ENCODE data around the gene SLC22A1.
"Not testable (repeated sequence)": the region's sequence is repeated elsewhere in the genome, so short reads cannot be mapped to it uniquely, and the experiment has no call there.

The SLC22A1 gene

DNA sequence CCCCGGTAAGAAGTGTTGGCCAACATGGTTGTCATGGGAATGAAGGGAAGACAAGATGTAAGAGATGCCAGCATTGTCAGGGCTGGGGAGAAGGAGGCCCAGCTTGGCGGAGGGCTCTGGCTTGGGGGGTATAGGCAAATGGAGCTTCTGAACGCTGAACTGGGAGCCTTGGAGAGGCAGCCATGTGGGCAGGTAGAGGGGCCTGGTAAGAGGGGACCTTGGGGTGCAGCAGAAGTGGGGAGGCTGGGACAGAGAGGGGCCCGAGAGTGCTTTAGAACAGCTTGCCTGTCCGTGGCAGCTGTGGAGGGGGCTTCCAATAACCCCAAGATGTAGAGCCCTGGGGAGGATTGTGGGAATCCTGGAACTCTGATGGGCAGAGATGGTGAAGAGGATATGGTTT lies 3.0 kb downstream of the SLC22A1 start:
- DNase-seq = no peak

DNA sequence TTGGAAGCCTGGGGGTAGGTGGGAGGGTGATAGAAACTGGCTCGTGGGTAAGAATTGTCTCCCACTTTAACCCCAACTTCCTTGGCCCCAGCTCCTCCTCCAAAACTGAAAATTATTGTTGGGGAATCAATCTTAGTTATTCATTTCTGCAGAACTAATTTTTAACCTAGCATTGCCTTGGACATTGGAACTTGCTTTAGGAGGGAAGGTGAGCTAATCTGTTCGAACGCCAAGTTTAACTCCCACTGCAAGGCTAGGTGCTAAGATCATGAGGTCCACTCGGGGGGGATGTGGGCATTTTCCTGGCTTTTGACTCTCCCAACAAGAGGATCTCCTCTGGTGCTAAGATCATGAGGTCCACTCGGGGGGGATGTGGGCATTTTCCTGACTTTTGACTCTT lies 3.5 kb downstream of the SLC22A1 start:
- DNase-seq = not testable (repeated sequence)

DNA sequence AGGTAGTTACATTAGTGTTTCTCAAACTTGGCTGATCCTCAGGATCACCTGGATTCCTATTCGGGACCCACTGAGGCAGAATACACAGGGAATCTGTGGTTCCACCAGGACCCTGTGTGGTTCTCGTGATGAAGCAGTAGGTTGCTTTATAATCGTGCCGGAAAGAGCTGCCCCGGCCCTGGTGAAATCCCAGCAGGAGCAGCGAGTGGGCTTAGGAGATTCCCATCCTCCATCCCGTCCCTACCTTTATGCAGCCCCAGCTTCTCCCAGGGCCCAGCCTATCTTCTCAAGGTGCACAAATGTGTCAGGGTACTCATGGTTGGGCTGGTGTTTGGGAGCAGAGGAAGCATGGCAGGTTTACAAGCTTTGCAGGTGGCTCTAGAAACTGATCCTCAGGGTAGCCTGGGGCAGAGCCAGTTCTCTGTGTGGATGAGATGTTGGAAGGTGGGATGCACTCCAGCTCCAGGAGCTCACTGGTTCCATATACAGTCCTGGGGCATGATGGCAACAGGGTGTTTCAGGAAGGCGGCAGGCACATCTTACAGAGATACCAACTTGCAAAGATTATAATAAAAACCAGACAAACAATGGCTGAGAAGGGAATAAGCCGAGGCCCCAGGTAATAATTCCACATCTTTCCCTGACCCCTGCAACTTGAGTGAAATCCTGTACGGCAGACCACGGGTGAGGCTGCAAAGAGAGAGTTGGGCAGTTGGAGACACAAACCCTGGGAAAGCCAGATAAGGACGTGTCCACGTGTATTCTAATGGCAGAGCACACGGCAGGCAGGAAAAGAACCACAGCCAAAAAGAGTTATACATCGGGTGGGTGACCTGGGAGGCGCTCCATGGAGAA lies 5.9 kb downstream of the SLC22A1 start:
- no peak for DNase-seq

DNA sequence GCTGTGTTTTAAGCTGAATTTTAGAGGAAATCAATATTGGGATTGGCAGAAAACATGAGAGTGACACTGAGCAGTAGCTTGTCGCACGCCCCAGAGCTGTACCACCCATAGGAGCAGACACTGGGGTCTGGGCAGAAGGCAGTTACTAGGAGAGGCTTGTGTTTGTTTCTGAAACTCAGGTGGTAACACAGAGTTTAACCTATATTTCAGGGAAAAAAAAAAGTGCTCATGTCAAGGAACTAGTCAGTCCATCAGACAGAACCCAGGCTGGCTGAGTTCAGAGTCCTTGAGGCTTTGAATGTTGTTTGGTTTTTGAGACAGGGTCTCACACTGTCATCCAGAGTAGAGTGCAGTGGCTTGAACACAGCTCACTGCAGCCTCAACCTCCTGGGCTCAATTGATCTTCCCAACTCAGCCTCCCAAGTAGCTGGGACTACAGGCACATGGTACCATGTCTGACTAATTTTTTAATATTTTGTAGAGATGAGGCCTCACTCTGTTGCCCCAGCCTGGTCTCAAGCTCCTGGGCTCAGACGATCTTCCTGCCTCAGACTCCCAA lies 6.6 kb downstream of the SLC22A1 start:
- no peak for DNase-seq

DNA sequence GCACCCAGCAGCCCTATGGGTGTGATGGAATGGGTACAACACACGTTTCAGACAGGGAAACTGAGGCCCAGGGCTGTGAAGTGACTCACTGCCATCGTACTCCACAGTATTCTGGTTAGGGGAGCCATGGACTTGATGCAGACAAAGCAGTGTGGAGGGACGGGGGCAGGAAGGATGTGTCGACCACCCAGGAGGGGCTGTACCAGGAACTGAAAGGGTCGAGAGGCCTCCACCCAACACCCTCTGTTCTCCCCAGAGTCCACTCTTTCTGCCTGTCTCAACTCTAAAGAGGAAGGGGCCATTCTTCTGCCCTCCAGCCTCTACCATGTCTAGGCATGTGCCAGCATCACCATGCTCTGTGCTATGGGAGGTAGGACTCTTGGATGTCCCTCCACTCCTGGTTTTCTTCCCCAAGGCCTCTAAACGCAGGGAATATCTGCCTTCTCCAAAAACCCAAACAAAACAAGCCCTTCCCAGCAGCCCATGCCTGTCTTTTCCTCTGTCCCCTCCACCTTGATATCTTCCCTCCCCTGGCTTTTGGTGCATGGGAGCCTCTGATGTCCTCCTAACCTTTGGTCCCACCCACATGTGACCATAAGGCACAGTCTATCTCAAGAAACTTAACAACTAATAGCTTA lies 7.4 kb downstream of the SLC22A1 start:
- DNase-seq = no peak

DNA sequence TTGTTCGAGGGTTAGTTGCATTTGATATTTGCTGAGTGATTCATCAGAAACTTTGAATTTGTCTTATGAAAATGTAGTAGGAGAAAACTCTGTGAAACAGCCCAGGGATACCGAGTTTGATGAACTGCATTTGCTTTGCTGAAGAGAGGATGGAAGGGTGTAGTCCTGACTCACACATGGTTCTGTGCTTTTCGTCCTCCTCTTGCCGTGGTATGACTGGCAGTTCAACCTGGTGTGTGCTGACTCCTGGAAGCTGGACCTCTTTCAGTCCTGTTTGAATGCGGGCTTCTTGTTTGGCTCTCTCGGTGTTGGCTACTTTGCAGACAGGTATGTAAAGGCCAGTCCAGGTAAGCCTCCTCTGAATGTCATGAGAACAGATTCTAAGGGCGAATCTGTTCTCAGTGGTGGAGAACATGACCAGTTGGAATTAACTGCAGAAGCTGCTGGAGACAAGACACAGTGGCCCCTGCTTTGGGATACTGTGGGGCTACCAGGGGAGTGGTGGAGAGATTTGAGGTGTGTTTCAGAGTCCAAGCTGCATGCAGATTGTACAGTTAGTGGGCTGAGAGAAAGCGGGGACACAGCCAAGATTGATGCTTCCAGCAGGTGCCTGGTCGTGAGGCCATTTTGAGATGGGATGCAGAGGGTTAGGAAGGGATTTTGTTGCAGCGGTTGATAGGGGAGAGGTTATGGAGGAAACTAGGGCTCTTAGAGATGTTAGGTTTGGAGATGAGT lies 8.4 kb downstream of the SLC22A1 start:
- DNase-seq = no peak

DNA sequence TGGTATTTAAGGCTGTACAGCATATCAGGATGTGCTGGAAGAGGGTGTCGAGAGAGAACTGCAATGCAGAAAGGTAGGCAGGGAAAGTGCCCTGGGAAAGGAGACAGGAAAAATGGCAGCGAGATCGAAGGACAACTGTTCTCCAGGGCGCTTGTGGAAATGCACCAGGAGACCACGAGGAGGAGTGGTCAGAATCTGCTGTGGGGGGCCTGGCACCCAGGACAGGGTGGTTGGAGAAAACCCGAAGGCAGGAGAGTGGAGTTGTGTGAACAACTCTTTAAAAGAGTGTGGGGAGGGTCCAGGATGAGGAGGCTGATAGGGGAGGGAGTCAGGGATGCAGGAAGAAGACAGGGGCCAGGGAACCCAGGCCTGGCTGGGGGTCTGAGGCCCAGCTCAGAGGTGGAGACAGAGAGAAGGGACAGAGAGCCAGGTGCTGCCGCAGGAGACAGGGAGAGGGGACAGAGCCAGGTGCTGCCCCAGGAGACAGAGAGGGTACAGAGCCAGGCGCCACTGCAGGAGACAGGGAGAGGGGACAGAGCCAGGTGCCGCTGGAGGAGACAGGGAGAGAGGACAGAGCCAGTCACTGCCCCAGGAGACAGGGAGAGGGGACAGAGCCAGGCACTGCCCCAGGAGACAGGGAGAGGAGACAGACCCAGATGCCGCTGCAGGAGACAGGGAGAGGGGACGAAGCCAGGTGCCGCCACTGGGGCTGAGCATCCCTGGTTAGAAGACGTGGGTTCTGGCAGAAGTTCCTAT lies 9.3 kb downstream of the SLC22A1 start:
- DNase-seq = no peak

DNA sequence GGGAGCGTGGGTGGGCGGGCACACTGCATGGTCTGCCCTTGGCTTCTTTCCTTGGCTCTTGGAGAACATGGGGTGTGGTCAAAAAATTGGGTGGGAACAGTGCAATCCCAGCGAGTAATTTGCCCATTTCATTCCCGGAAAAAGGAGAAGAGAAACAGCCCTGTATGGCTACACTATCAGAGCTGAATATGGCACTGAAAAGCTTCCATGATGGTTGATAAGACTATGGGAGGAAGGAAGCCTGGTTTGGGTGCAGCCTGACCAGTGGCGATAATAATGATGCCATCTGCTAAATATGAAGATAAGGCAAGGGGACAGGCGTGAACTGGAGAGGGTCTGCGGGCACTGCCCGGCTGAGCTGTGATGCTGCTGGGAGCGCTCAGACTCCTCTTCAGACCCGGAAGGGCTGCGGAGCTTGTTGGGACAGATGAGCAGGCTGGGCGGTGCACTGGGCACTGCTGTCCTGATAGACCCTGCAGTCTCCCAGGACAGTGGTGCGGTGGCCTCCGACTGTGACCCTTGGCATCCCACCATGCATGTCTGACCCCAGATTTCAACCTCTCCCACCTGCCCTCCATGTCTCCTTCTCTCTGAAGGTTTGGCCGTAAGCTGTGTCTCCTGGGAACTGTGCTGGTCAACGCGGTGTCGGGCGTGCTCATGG lies 10.2 kb downstream of the SLC22A1 start:
- DNase-seq = no peak

DNA sequence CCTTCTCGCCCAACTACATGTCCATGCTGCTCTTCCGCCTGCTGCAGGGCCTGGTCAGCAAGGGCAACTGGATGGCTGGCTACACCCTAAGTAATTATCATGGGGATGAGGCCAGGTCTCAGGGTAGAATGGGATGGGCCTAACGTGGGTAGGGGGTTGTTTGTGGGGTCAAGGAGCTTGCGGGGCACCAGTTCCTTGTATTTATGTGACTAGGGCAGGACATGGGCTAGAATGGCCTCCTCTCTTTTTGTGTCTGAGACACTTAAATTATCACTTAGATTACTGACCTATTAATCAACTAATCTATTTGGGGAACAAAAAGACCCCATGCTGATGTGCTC lies 10.7 kb downstream of the SLC22A1 start:
- no peak for DNase-seq

DNA sequence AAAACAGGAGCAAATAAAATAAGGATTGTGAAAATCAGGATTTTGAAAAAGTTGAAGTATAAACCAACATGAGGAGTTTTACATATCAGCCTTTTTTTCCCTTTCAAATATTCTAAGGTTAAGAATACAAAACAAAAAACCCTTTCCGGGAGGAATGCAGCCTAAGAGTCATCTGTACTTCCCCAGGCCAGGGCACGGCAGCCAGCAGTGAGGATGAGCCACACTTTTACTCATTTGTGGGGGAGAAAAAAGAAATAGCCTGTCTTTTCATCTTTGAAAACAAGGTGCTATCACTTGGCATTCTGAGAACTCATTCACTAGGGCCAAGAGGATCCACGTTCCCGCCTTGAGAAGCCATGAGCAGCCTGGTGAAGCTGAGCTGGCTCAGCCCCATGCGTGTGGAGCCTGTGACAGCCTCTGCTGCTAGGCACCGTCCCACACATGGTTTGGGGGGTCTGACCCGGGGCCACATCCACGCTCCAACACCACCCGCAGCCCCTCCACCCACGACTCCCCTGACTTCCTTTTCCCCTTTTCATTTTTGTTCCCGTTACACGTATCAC lies 11.2 kb downstream of the SLC22A1 start:
- DNase-seq = no peak

DNA sequence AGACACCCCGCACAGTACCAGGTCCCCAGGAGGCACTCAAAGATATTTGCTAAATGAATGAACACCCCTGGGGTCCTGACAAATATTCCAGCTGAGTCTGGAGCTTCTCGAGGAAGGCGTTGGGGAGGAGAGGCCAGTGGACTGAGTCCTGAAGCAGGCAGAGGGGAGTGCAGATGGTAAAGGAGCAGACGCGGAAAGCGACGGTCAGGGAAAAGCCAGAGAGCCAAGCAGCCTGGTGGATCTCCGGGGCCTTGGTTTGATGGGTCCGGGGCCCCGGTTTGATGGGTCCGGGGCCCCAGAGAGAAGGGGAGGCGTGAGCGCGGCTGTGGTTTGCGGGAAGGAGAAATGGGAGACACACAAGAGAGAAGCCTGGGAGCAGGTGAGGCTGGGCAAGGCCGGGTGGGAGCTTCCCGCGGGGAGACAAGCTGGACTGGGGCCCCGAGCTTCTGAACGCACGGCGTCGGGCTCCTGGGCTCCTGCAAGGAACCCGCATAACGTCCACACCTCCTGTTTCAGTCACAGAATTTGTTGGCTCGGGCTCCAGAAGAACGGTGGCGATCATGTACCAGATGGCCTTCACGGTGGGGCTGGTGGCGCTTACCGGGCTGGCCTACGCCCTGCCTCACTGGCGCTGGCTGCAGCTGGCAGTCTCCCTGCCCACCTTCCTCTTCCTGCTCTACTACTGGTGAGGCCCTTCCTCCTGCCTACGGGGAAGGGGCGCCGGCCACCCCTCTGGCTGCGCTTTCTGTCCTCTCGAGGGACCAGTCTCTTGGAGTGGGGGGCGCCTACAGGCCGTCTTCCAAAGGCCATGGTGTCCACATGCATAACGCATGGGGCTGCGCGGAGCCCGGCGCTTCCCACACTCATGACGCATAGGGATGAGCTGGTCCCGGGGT lies 12.1 kb downstream of the SLC22A1 start:
- no peak for DNase-seq

DNA sequence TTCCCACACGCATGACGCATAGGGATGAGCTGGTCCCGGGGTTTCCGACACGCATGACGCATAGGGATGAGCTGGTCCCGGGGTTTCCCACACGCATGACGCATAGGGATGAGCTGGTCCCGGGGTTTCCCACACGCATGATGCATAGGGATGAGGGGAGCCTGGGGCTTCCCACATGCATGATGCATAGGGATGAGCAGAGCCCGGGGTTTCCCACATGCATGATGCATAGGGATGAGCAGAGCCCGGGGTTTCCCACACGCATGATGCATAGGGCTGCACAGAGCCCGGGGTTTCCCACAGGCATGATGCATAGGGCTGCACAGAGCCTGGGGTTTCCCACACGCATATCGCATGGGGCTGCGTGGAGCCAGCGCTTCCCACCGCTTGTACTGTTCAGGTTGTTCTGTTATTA lies 12.7 kb downstream of the SLC22A1 start:
- not testable (repeated sequence) for DNase-seq

DNA sequence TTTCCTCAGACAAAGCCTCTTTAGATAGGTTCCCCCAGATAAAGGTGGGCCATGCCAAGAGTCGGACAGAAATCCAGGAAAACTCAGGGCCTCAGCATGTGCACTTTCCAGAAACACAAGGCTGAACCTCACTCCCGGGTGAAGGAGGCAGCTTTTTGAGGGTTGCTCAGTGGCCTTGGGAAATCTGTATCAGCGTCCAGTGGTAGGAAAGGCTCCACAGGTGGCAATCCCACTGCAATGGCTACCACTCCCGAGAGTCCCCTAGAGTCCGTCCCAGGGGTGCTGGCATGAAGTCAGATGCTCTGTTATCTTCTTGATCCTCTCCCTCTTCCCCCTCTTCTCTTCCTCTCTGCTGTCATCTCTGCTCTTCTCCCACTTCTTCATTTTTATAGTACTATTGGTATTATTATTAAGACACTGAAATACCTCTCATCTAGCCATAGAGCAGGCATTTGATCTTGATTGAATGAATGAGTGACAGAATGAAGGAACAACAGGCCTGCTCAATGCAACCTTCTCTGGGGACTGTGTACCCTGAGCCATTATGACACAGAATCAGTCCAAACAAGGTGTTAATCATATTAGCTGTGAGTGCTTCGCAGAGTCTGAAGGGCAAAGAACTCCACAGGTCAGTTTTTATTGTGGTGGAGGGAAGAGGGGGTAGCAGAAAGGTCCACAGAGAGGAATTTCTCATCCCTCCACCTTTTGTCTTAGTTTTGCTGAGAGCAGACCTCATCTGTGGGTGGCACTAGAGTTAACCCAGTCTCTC lies 13.3 kb downstream of the SLC22A1 start:
- DNase-seq = no peak

DNA sequence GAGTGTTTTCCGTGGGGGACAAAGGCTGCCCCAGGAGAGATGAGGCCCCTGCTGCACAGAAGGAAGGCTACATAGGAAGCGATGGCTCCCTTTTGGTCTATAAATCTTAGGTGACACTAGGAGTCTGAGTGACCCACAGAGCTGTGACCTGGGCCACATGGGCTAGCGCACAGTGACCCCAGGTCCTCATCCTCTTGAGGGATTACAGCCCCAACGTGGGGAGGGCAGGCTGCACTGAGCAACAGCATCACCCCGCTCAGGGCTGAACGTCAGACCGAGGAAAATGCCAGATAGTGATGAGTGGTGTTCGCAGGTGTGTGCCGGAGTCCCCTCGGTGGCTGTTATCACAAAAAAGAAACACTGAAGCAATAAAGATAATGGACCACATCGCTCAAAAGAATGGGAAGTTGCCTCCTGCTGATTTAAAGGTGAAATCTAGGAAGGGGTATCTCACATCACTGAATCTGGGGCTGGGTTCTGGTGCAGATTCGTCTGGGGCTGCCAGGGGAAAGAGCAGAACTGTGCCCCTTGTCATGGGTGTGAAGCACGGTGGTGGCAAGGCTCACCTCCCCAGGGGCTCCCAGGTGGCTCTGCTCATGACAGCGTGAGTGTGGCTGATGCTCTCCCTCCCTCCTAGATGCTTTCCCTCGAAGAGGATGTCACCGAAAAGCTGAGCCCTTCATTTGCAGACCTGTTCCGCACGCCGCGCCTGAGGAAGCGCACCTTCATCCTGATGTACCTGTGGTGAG lies 14.5 kb downstream of the SLC22A1 start:
- no peak for DNase-seq

DNA sequence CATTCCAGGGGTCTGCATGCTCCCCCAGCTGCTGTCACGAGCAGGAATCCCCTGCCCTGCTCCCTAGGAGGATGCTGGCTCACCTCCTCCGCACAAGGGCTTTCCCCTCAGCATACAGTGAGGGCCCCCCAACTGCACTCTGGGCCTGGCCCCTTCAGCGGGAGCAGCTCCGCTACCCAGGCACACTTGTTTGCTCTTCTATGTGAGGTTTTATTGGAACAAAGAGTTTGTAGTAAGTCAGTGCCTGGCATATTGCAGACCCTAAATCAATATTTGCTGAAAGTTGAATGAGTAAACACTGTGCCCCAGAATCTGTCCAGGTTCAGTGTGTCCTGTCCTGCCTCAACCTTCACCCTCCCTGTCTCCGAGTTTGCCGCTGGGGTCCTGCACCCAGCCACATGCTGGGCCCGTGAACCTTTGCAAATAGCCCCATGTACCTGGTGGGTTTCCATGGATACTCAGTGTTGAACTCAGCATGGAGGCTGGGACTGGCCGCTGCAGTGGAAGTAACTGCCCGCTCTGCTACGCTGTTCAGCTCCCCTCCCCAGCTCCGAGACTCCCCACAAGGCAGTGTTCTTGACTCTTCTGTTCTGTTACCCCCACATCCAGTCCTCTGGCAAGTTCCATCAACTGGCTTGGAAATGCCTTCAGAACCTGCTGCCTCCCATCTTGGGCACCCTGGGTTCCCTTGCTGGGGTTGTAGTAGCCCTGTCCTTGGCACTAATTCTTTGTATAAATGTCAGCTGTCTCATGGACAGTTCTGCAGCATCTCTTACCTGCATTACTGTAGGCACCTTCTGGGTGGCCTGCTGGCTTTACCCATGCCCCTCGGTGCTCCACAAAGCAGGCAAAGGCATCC lies 15.7 kb downstream of the SLC22A1 start:
- no peak for DNase-seq

DNA sequence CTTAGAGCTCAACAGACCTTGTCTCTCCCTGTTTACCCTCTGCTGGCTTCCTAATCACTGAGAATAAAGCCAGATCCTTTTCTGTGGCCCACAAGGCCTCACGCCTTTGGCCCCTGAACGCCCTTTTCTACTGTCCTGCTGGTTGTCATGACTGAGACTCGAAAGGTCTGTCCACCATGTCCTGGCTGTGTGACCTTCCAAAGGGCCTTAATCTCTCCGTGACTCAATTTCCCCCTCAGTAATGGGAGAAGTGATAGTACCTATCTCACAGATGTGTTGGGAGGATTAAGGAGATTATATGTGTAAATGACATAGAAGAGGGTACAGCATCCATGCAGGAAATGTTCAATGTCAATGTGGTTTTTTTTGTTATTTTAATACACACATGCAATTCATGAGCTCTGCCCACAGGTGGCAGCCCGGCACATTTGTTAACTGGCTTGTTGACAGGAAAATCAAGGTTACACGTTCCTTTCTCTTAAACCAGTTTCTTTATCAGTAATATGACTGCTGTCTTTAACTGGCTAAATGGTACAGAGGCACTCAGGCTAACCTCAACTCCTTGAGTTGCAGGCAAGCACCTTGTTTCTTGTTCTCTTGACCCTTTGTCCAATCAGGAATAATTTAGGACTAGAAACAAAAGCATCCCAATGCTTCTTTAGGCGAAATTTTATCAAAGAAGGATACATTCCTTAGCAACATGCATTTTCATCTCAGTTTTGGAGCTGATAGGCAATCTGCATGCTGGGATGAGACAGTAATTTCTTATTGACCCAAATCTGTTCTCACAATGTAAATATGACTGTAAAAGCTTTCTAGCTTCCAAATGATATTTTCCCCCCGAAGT lies 16.6 kb downstream of the SLC22A1 start:
- no peak for DNase-seq

DNA sequence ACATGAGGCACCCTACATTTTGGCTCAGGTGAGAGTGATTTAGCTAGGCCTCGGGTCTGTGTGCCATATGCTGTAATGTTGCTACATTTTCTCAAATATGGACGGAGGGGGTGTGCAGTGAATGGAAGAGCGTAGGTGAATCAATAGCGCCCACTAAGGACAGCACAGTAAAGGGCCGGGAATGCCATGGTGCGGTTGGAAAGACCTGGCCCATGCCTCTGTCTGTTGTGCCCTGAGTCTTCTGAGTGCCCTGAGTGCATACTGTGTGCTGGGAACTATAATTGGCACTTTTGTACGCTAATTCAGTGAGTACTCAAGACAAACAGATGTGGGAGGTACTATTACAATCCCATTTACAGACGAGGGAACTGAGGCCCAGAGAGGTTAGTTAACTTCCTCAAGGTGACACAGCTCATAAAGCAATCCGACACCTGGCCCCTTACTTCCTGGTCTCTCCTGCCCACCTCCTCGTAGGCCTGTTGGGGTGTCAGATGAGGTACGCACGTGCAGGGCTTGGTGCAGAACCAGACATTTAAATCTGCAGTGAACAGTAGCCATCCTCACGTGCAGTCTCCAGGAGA lies 17.3 kb downstream of the SLC22A1 start:
- DNase-seq = no peak

Measured in GDM1 (cell line).